Endodermal cell (in vitro differentiated cells): ENCODE measurements around the gene ARHGAP25. TPM values are rescaled to one million over a fixed set of nuclear protein-coding genes. Genes with fewer than 3 reads are reported as not detected.
A peak's percentile ranks its signal among the peaks of the same experiment; 100 is the strongest.

ENCODE experiments used
- DNase-seq: peaks from one replicate; pipeline ENCODE4 v3.0.0-alpha.2; 2017
- H3K27ac ChIP-seq: 2 replicates; pipeline ENCODE4 v1.5.1; 2013; ENCODE audit warnings: mild to moderate bottlenecking, low read depth, low read length, moderate library complexity
- H3K27me3 ChIP-seq: 2 replicates; pipeline ENCODE4 v1.6.1; 2013; ENCODE audit warnings: mild to moderate bottlenecking, low read length, moderate library complexity; ENCODE audit not compliant: insufficient read depth, control insufficient read depth, poor library complexity, severe bottlenecking
- H3K36me3 ChIP-seq: 2 replicates; pipeline ENCODE4 v1.7.0; 2013; ENCODE audit warnings: mild to moderate bottlenecking, low read length, moderate library complexity; ENCODE audit not compliant: control insufficient read depth, insufficient read depth
- H3K4me1 ChIP-seq: one replicate; pipeline ENCODE4 v1.7.0; 2013; ENCODE audit warnings: low read length; ENCODE audit not compliant: control insufficient read depth, insufficient read depth
- H3K4me3 ChIP-seq: 2 replicates; pipeline ENCODE4 v1.5.1; 2013; ENCODE audit warnings: mild to moderate bottlenecking, low read length, moderate library complexity
- H3K9ac ChIP-seq: 2 replicates; pipeline ENCODE4 v1.6.1; 2013; ENCODE audit warnings: mild to moderate bottlenecking, low read length, moderate library complexity; ENCODE audit not compliant: poor library complexity, severe bottlenecking; ENCODE audit errors: extremely low read depth
- H3K9me3 ChIP-seq: 2 replicates; pipeline ENCODE4 v1.6.1; 2013; ENCODE audit warnings: mild to moderate bottlenecking, low read length, moderate library complexity; ENCODE audit not compliant: control insufficient read depth
- H3K27ac Mint-ChIP-seq: 2 replicates; pipeline ENCODE4 v1.8.0; 2020; ENCODE audit warnings: mixed read lengths
- H3K27me3 Mint-ChIP-seq: 2 replicates; pipeline ENCODE4 v1.8.0; 2021; ENCODE audit warnings: mild to moderate bottlenecking, mixed read lengths; ENCODE audit not compliant: insufficient read depth
- H3K36me3 Mint-ChIP-seq: 2 replicates; pipeline ENCODE4 v1.8.0; 2020; ENCODE audit warnings: low read depth, mixed read lengths
- H3K4me1 Mint-ChIP-seq: 2 replicates; pipeline ENCODE4 v1.8.0; 2020; ENCODE audit warnings: mixed read lengths
- H3K4me3 Mint-ChIP-seq: 2 replicates; pipeline ENCODE4 v1.8.0; 2020; ENCODE audit warnings: mild to moderate bottlenecking, moderate library complexity, mixed read lengths
- H3K9me3 Mint-ChIP-seq: 2 replicates; pipeline ENCODE4 v1.8.0; 2020; ENCODE audit warnings: mild to moderate bottlenecking, mixed read lengths
- CTCF ChIP-seq: fragments of 200-600 bp; sonication (generic); conservative IDR thresholded peaks from 2 replicates; pipeline ENCODE4 v1.5.0; 2021; ENCODE audit warnings: antibody characterized with exemption, mild to moderate bottlenecking
- WGBS, 2 experiments: methylation state at CpG; one replicate each; pipeline versions ENCODE4 v1.1.5 to v1.1.7; 2013; ENCODE audit warnings: missing lambda C conversion rate in 2 of 2, mixed read lengths in 1 of 2; ENCODE audit not compliant: insufficient coverage in 1 of 2, insufficient read length in 1 of 2; 5-methylcytosine and 5-hydroxymethylcytosine counted together
- total RNA-seq, 2 donors: library from RNA; stranded (reverse); fragmentation: NEBNext Ultra II Directional in 1 of 2; extraction: Animal tissue kit (Norgen Biotek cat#: 25700) in 1 of 2; gene quantifications; 2 replicates in 1 of 2; 3 replicates in 1 of 2; pipeline ENCODE4 v1.2.1, GENCODE V29; 2021

The ARHGAP25 gene
- total RNA-seq, 2 donors from 2014 or later = 0.82 to 2.6 TPM

- Histone ChIP-seq H3K27ac (no peak overlapping the region), H3K4me3 (no peak overlapping the region), H3K9me3 (no peaks in the 10 kb centered on the region), H3K9ac (no peak overlapping the region), H3K27me3 (no peaks in the 10 kb centered on the region), H3K36me3 (no peaks in the 10 kb centered on the region), H3K4me1 (no peaks in the 10 kb centered on the region)
- Mint-ChIP-seq H3K4me3 (no peak overlapping the region), H3K36me3 (peaks cover 2% of the 10 kb centered on the region), H3K4me1 (peaks cover 4% of the 10 kb centered on the region), H3K27me3 (no peaks in the 10 kb centered on the region), H3K9me3 (no peaks in the 10 kb centered on the region), H3K27ac (no peak overlapping the region)
- DNase-seq = no peak
- WGBS, 2 experiments = 85 to 87% methylated on average over 3 of the region's 3 CpGs
- no peak for TF ChIP-seq CTCF
These were observed 26.0 kb upstream of the ARHGAP25 start for GRCh38 chr2:68708629-68709028.

- no peak overlapping the region for H3K9ac ChIP-seq
- no peak overlapping the region for H3K4me3 Mint-ChIP-seq
These were observed 25.1 kb upstream of the ARHGAP25 start for GRCh38 chr2:68709421-68709911.

DNA sequence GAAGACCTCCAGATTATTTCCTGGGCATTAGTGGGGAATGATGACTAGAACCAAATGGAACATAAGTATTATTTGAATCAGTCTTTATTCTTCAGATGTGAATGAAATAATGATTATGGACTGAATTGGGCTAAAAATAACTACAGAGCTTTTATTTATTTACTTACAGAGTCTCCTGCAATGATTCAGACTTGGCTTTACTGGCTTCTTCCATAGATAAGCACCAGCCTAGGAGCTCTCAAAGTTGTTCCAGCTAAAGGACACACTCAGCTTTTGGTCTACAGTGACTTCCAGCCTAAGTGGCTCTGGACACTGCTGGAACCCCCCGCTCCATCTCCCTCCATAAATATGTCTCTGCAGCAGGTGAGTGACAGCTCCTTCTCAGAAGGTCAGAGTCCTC, 24.3 kb upstream of the ARHGAP25 start:
- Mint-ChIP-seq H3K27ac (no peak overlapping the region), H3K4me1 (peaks cover 4% of the 10 kb centered on the region), H3K27me3 (no peaks in the 10 kb centered on the region), H3K4me3 (no peak overlapping the region), H3K9me3 (no peaks in the 10 kb centered on the region), H3K36me3 (peaks cover 2% of the 10 kb centered on the region)
- WGBS, 2 experiments = 86 to 94% methylated on average over 1 of the region's 1 CpG
- Histone ChIP-seq H3K4me1 (no peaks in the 10 kb centered on the region), H3K27me3 (no peaks in the 10 kb centered on the region), H3K4me3 (no peak overlapping the region), H3K9ac (no peak overlapping the region), H3K36me3 (no peaks in the 10 kb centered on the region), H3K9me3 (no peaks in the 10 kb centered on the region), H3K27ac (no peak overlapping the region)
- TF ChIP-seq CTCF = no peak
- no peak for DNase-seq

More at GRCh38 chr2:68709421-68709911, 25.1 kb upstream of the ARHGAP25 start:
- Histone ChIP-seq H3K36me3 (no peaks in the 10 kb centered on the region), H3K9me3 (no peaks in the 10 kb centered on the region), H3K4me3 (no peak overlapping the region), H3K4me1 (no peaks in the 10 kb centered on the region), H3K27me3 (no peaks in the 10 kb centered on the region), H3K27ac (no peak overlapping the region)
- peak; percentile 83 for TF ChIP-seq CTCF
- Mint-ChIP-seq H3K4me1 (peaks cover 4% of the 10 kb centered on the region), H3K27ac (no peak overlapping the region), H3K27me3 (no peaks in the 10 kb centered on the region), H3K9me3 (no peaks in the 10 kb centered on the region), H3K36me3 (peaks cover 2% of the 10 kb centered on the region)
- 42 to 45% methylated on average over 4 to 5 of the region's 5 CpGs for WGBS, 2 experiments
- DNase-seq = peak; percentile 71
